Breast epithelium (tissue), 3 donors: Measurements from ENCODE around the gene DLG1.

Experiments used
- CTCF ChIP-seq, 3 donors: fragments of 450-650 bp; IDR thresholded peaks; one replicate each; pipeline ENCODE4 v1.5.1; 2016 to 2017; ENCODE audit warnings: antibody characterized with exemption in 3 of 3, mild to moderate bottlenecking in 3 of 3, moderate library complexity in 3 of 3
- POLR2A ChIP-seq: fragments of 450-650 bp; IDR thresholded peaks from one replicate; pipeline ENCODE4 v1.6.1; 2016; ENCODE audit warnings: antibody characterized with exemption, mild to moderate bottlenecking, moderate library complexity
- POLR2AphosphoS5 ChIP-seq, 3 donors: sonication (generic); formaldehyde crosslinking; IDR thresholded peaks; one replicate each; pipeline ENCODE4 v1.6.1; 2017; ENCODE audit warnings: antibody characterized with exemption in 3 of 3

GRCh38 chr3:197248341-197248740, 50.1 kb downstream of the DLG1 start:
- TF ChIP-seq POLR2A (no peak), CTCF (IDR thresholded peaks at IDR 0.05) (no peak), POLR2AphosphoS5 (IDR thresholded peaks at IDR 0.05) (no peak)
